C4-2B (cell line): ENCODE data around the gene BMPR1B.

ENCODE experiments used
- ZFX ChIP-seq: fragments of 450-650 bp; IDR thresholded peaks from 2 replicates; pipeline ENCODE4 v1.6.1; 2017
- TF ChIP-seq, protein P1 (sequence below): fragments of 450-650 bp; conservative IDR thresholded peaks from 2 replicates; pipeline ENCODE4 v1.5.1; 2017; ENCODE audit warnings: mild to moderate bottlenecking

DNA sequence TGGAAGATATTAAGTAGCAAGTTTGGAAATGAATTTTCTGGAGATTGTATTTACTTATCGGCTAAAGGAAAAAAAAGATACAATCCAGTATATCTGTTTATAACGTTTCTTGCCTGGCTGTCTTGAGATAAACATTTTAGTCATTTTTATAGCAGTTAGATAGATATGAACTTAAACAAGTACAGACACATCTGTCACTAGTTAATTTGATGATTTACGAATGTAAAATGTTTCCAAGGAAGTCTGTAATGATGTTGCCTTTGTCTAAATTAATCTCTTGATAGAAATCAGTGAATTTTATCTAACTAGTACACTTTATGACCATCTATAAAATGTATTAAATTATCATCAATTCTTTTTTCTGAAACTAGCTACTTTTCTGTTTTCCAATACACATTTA is 5.7 kb downstream of the BMPR1B start:
- TF ChIP-seq, protein P1, sequence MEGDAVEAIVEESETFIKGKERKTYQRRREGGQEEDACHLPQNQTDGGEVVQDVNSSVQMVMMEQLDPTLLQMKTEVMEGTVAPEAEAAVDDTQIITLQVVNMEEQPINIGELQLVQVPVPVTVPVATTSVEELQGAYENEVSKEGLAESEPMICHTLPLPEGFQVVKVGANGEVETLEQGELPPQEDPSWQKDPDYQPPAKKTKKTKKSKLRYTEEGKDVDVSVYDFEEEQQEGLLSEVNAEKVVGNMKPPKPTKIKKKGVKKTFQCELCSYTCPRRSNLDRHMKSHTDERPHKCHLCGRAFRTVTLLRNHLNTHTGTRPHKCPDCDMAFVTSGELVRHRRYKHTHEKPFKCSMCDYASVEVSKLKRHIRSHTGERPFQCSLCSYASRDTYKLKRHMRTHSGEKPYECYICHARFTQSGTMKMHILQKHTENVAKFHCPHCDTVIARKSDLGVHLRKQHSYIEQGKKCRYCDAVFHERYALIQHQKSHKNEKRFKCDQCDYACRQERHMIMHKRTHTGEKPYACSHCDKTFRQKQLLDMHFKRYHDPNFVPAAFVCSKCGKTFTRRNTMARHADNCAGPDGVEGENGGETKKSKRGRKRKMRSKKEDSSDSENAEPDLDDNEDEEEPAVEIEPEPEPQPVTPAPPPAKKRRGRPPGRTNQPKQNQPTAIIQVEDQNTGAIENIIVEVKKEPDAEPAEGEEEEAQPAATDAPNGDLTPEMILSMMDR: no peak
- no peak for TF ChIP-seq ZFX
